ENCODE results near the gene RELL1. TPM values are rescaled to one million over a fixed set of nuclear protein-coding genes. Genes with fewer than 3 reads are reported as not detected.

RELL1 gene
- total and polyA plus RNA-seq, 2 donors (not counting 1 experiment from before 2014, with no cell fraction given), result 0.64 to 3.2 TPM

GRCh38 chr4:37728064-37728463, 41.9 kb upstream of the RELL1 start:
- H3K4me3 ChIP-seq (ENCODE audit: control extremely low read depth in 1 of 5, extremely low read depth in 1 of 5, insufficient read depth in 1 of 5, low read depth in 2 of 5, low read length in 4 of 5), result no peak overlapping the region
- H3K79me2 ChIP-seq (ENCODE audit: control insufficient read depth, insufficient read depth, low read length), result no peaks in the 10 kb centered on the region
- CTCF ChIA-PET, result no interaction called here
- Mint-ChIP-seq H3K9me3 (ENCODE audit: insufficient read depth) (no peaks in the 10 kb centered on the region), H3K27ac (no peak overlapping the region), H3K27me3 (no peaks in the 10 kb centered on the region), H3K4me1 (no peaks in the 10 kb centered on the region), H3K4me3 (no peak overlapping the region)
- no peak overlapping the region for H3K27ac ChIP-seq (ENCODE audit: low read length in 2 of 2)
- H2AFZ ChIP-seq (ENCODE audit: insufficient read depth, low read depth, low read length, poor library complexity, severe bottlenecking), result no peak overlapping the region
- no peaks in the 10 kb centered on the region for H3K36me3 ChIP-seq (replicated peaks in 1 of 2; ENCODE audit: control extremely low read depth in 1 of 2, control insufficient read depth in 1 of 2, extremely low read depth in 1 of 2, insufficient read depth in 2 of 2, low read length in 1 of 2)
- intact Hi-C loops (cut with micrococcal nuclease), result no loop called here
- no peaks in the 10 kb centered on the region for H3K27me3 ChIP-seq (replicated peaks in 1 of 4; ENCODE audit: control extremely low read depth in 1 of 4, control insufficient read depth in 3 of 4, insufficient read depth in 4 of 4, low read length in 3 of 4)
- POLR2A ChIA-PET, result no interaction called here
- no peaks in the 10 kb centered on the region for H3K4me1 ChIP-seq (ENCODE audit: control insufficient read depth in 2 of 2, insufficient read depth in 2 of 2, low read length in 2 of 2)
- no peak overlapping the region for H3K9ac ChIP-seq (ENCODE audit: low read length)
- H3K4me2 ChIP-seq (replicated peaks; ENCODE audit: low read depth, low read length, poor library complexity, severe bottlenecking), result no peak overlapping the region
- TF ChIP-seq EZH2 (IDR thresholded peaks at IDR 0.05; ENCODE audit: borderline replicate concordance, insufficient read depth, low read depth, low read length, poor library complexity, severe bottlenecking), result no peak
- no peak for TF ChIP-seq CTCF (IDR thresholded peaks at IDR 0.05)
- no peaks in the 10 kb centered on the region for H4K20me1 ChIP-seq (ENCODE audit: control insufficient read depth, insufficient read depth, low read length, poor library complexity, severe bottlenecking)
- DNase-seq (no peak), ATAC-seq (ENCODE audit: low read depth) (no peak)
- no peaks in the 10 kb centered on the region for H3K9me3 ChIP-seq (ENCODE audit: control extremely low read depth in 1 of 3, control insufficient read depth in 2 of 3, insufficient read depth in 1 of 3, low read length in 2 of 3)

- no peak overlapping the region for H3K9ac ChIP-seq (ENCODE audit: low read length)
- H3K27me3 Mint-ChIP-seq, result no peaks in the 10 kb centered on the region
- no peaks in the 10 kb centered on the region for H3K9me3 ChIP-seq (ENCODE audit: control extremely low read depth in 1 of 3, control insufficient read depth in 2 of 3, insufficient read depth in 1 of 3, low read length in 2 of 3)
- WGBS (ENCODE audit: insufficient coverage), result 100% methylated on average over 1 of the region's 1 CpG
- no peaks in the 10 kb centered on the region for H3K79me2 ChIP-seq (ENCODE audit: control insufficient read depth, insufficient read depth, low read length)
- no peak overlapping the region for H3K4me2 ChIP-seq (replicated peaks; ENCODE audit: low read depth, low read length, poor library complexity, severe bottlenecking)
- ATAC-seq (ENCODE audit: low read depth), result no peak
- ChIA-PET CTCF (no interaction called here), POLR2A (no interaction called here)
- no peak for DNase-seq
- H3K27ac Mint-ChIP-seq, result no peak overlapping the region
- intact Hi-C loops (cut with micrococcal nuclease), result no loop called here
- H3K27me3 ChIP-seq (replicated peaks in 1 of 4; ENCODE audit: control extremely low read depth in 1 of 4, control insufficient read depth in 3 of 4, insufficient read depth in 4 of 4, low read length in 3 of 4), result no peaks in the 10 kb centered on the region
- no peak overlapping the region for H3K4me3 Mint-ChIP-seq
- no peaks in the 10 kb centered on the region for H3K4me1 Mint-ChIP-seq
- H3K27ac ChIP-seq (ENCODE audit: low read length in 2 of 2), result no peak overlapping the region
- no peak overlapping the region for H2AFZ ChIP-seq (ENCODE audit: insufficient read depth, low read depth, low read length, poor library complexity, severe bottlenecking)
- no peak for TF ChIP-seq EZH2 (IDR thresholded peaks at IDR 0.05; ENCODE audit: borderline replicate concordance, insufficient read depth, low read depth, low read length, poor library complexity, severe bottlenecking)
- no peak for TF ChIP-seq CTCF (IDR thresholded peaks at IDR 0.05)
- no peaks in the 10 kb centered on the region for H4K20me1 ChIP-seq (ENCODE audit: control insufficient read depth, insufficient read depth, low read length, poor library complexity, severe bottlenecking)
- no peaks in the 10 kb centered on the region for H3K4me1 ChIP-seq (ENCODE audit: control insufficient read depth in 2 of 2, insufficient read depth in 2 of 2, low read length in 2 of 2)
- H3K4me3 ChIP-seq (ENCODE audit: control extremely low read depth in 1 of 5, extremely low read depth in 1 of 5, insufficient read depth in 1 of 5, low read depth in 2 of 5, low read length in 4 of 5), result no peak overlapping the region
- H3K36me3 ChIP-seq (replicated peaks in 1 of 2; ENCODE audit: control extremely low read depth in 1 of 2, control insufficient read depth in 1 of 2, extremely low read depth in 1 of 2, insufficient read depth in 2 of 2, low read length in 1 of 2), result no peaks in the 10 kb centered on the region
- H3K9me3 Mint-ChIP-seq (ENCODE audit: insufficient read depth), result no peaks in the 10 kb centered on the region
Measured at GRCh38 chr4:37727635-37728034, 41.5 kb upstream of the RELL1 start.

All from B cell (primary cell).